Psoas muscle (tissue), 8 donors: ENCODE data around the gene PDE4D. TPM values are rescaled to one million over a fixed set of nuclear protein-coding genes. Genes with fewer than 3 reads are reported as not detected.
A peak's percentile ranks its signal among the peaks of the same experiment; 100 is the strongest.

Experiments
- ATAC-seq, 4 donors: fragments of 200-7000 bp; cut with Tn5 transposase; one replicate each; pipeline ENCODE4 v1.9.1; 2020; ENCODE audit warnings: moderate library complexity in 3 of 4, mild to moderate bottlenecking in 2 of 4
- DNase-seq, 2 donors: peaks; one replicate each; pipeline ENCODE4 v3.0.0-alpha.2; 2020
- H3K27ac ChIP-seq: fragments of 200-600 bp; one replicate; pipeline ENCODE4 v1.8.0; 2022
- H3K27me3 ChIP-seq, 3 donors: fragments of 200-600 bp in 1 of 3; one replicate each; pipeline versions ENCODE4 v1.6.1 to v1.8.0; 2013 to 2022; ENCODE audit warnings: low read length in 2 of 3, mild to moderate bottlenecking in 2 of 3, moderate library complexity in 1 of 3; ENCODE audit not compliant: insufficient read depth in 3 of 3
- H3K36me3 ChIP-seq, 2 donors: fragments of 200-600 bp in 1 of 2; one replicate each; pipeline versions ENCODE4 v1.6.1 to v1.8.0; 2013 to 2022; ENCODE audit warnings: low read depth in 1 of 2, mild to moderate bottlenecking in 1 of 2, moderate library complexity in 1 of 2; ENCODE audit not compliant: insufficient read depth in 1 of 2
- H3K4me1 ChIP-seq: fragments of 200-600 bp; one replicate; pipeline ENCODE4 v1.8.0; 2022
- H3K4me3 ChIP-seq: fragments of 200-600 bp; one replicate; pipeline ENCODE4 v1.8.0; 2022; ENCODE audit warnings: mild to moderate bottlenecking
- H3K9me3 ChIP-seq: fragments of 200-600 bp; one replicate; pipeline ENCODE4 v1.8.0; 2022
- WGBS, 3 donors: extraction: QIAGEN DNeasy Blood & Tissue Kit; methylation state at CpG; one replicate each; pipeline versions ENCODE4 v1.1.6 to v1.1.7; 2013; 5-methylcytosine and 5-hydroxymethylcytosine counted together
- intact Hi-C, 2 donors: fragments of 100-400 bp; cut with DNase I; formaldehyde crosslinking; loops; one replicate each; pipeline versions ENCODE4 v1.11.0 to v1.14.2; 2022
- polyA plus RNA-seq, 3 donors: library from polyadenylated mRNA; stranded (reverse); fragments of 200-250 nt; gene quantifications; one replicate each; pipeline ENCODE4 v1.2.3, GENCODE V29; 2013
- total RNA-seq, 4 donors: library from RNA; stranded (reverse); fragmentation: NEBNext Ultra II Directional in 2 of 4; extraction: Animal tissue kit (Norgen Biotek cat#: 25700) in 2 of 4; gene quantifications; one replicate each; pipeline versions ENCODE4 v1.2.1 to v1.2.4, GENCODE V29; 2021 to 2023
- TF ChIP-seq, protein P1 (sequence below): fragments of 200-600 bp; IDR thresholded peaks from one replicate; pipeline ENCODE4 v1.8.0; 2022; ENCODE audit warnings: antibody characterized with exemption
- donor health status: healthy with polysubstance abuse.
- donor health status: DM: no; HTN: no; CAD: no; lungs with moderate emphysema.
- donor health status: Bipolar disorder and iron deficiency.
- donor health status: healthy.
- donor health status: DM: yes; HTN: yes; CAD: no.
- donor health status: DM: no; HTN: no; CAD: no.
- donor health status: DM: no; HTN: no; CAD: no.
- donor health status: DM: yes; HTN: yes; CAD: no.

PDE4D gene
- total and polyA plus RNA-seq, 7 donors = 42.6 to 283 (median 88.7) TPM

- intact Hi-C loops = no loop called here
- Histone ChIP-seq H3K4me3 (peak overlapping the region; percentile 74), H3K27me3 (peaks cover 0 to 22% (median 10%) of the 10 kb centered on the region in 3 donors), H3K4me1 (peaks cover 6% of the 10 kb centered on the region), H3K9me3 (no peaks in the 10 kb centered on the region), H3K36me3 (no peaks in the 10 kb centered on the region), H3K27ac (no peak overlapping the region)
- TF ChIP-seq, protein P1, sequence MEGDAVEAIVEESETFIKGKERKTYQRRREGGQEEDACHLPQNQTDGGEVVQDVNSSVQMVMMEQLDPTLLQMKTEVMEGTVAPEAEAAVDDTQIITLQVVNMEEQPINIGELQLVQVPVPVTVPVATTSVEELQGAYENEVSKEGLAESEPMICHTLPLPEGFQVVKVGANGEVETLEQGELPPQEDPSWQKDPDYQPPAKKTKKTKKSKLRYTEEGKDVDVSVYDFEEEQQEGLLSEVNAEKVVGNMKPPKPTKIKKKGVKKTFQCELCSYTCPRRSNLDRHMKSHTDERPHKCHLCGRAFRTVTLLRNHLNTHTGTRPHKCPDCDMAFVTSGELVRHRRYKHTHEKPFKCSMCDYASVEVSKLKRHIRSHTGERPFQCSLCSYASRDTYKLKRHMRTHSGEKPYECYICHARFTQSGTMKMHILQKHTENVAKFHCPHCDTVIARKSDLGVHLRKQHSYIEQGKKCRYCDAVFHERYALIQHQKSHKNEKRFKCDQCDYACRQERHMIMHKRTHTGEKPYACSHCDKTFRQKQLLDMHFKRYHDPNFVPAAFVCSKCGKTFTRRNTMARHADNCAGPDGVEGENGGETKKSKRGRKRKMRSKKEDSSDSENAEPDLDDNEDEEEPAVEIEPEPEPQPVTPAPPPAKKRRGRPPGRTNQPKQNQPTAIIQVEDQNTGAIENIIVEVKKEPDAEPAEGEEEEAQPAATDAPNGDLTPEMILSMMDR = no peak
- DNase-seq = no peak
- 5 to 13% (median 11%) methylated on average over 4 of the region's 4 CpGs for WGBS, 3 donors
- ATAC-seq = peak in 3 of 4 donors; percentile 7 to 10 (median 9)
Measured at GRCh38 chr5:59767681-59768151, 125.8 kb downstream of the PDE4D start.

DNA sequence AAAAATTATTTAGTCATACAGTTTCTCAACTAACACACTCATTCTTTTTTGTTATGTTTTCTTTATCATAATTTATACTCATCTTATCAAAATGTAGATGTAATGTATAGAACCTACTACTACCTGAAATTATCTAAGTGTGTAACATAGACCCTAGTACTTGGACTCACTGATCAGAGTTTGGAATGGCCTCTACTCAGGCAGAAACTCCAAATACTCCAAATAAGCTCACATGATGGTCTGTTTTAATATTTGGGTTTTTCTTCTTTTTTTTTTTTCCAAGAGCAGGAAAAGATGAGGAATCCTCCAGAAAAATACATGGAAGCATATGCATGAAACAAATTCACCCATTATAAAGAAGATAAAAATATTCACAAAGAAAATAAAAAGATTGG, 126.3 kb downstream of the PDE4D start:
- Histone ChIP-seq H3K9me3 (no peaks in the 10 kb centered on the region), H3K4me1 (peaks cover 6% of the 10 kb centered on the region), H3K36me3 (no peaks in the 10 kb centered on the region), H3K27me3 (peaks cover 0 to 22% (median 10%) of the 10 kb centered on the region in 3 donors), H3K27ac (no peak overlapping the region), H3K4me3 (peak overlapping the region; percentile 74)
- DNase-seq (no peak), ATAC-seq (no peak)
- intact Hi-C loops = no loop called here
- TF ChIP-seq, protein P1 = no peak

- TF ChIP-seq, protein P1 = no peak
- intact Hi-C loops = no loop called here
- H3K36me3 ChIP-seq = no peaks in the 10 kb centered on the region
- H3K27me3 ChIP-seq = peaks cover 0 to 22% (median 10%) of the 10 kb centered on the region in 3 donors
- H3K4me3 ChIP-seq = peak overlapping the region; percentile 74
- ATAC-seq (peak in 1 of 4 donors; percentile 26), DNase-seq (peak in 1 of 2 donors; percentile 53)
- no peak overlapping the region for H3K27ac ChIP-seq
- H3K4me1 ChIP-seq = peaks cover 6% of the 10 kb centered on the region
- WGBS, 3 donors = 35 to 37% (median 36%) methylated on average over 7 of the region's 7 CpGs
- no peaks in the 10 kb centered on the region for H3K9me3 ChIP-seq
Measured at GRCh38 chr5:59766427-59767210, 126.9 kb downstream of the PDE4D start.

- ATAC-seq (no peak), DNase-seq (no peak)
- Histone ChIP-seq H3K4me3 (no peak overlapping the region), H3K9me3 (no peaks in the 10 kb centered on the region), H3K27ac (no peak overlapping the region), H3K36me3 (no peaks in the 10 kb centered on the region), H3K4me1 (peaks cover 6% of the 10 kb centered on the region), H3K27me3 (peaks cover 0 to 22% (median 10%) of the 10 kb centered on the region in 3 donors)
- TF ChIP-seq, protein P1 = no peak
- WGBS, 3 donors = 64 to 77% (median 65%) methylated on average over 2 of the region's 2 CpGs
- intact Hi-C loops = no loop called here
Measured at GRCh38 chr5:59765446-59765845, 128.1 kb downstream of the PDE4D start.
